ENCODE measurements around the gene SMIM13.

Gene SMIM13

DNA sequence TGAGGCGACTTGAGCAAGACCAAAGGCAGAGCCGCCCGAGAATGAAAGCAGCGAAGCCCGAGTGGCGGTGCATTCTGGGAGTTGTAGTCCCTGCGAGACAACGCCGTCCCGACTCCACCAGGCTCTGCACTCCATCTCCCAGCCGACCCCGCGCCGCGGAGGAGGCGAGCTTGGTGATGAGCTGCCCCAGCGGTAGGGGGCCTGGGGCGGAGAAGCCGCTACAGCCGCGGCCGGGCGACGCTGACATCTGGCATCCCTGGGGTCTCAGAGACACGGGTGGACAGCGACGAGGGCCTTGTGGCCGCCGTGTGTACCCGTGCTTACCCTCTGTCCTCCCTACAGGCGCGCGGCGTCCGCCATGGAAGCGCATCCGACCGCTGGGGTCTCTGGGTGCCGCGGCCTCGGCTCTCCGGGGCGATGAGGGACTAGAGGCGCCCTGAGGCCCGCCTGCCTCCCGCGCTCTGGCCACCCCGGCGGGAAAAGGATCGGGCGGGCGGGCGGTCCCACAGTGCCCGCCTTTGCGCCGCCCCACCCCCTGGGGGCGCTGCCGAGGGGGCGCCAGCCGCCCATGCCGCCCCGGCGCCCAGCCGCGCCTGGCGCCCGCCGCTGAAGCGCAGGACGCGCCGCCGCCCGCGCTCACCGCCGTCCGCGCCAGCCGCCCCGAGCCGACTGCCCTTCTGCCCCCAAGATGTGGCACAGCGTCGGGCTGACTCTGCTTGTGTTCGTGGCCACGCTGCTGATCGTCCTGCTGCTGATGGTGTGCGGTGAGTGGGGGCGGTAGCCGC is at the start of gene SMIM13:
Gene SMIM13, plus strand, starts transcription at position 209 of the 785 bp plus-strand sequence. Its CDS starts 480 bp downstream, at position 689.
- peak; percentile 94 for DNase-seq (ENCODE audit: low spot score)

DNA sequence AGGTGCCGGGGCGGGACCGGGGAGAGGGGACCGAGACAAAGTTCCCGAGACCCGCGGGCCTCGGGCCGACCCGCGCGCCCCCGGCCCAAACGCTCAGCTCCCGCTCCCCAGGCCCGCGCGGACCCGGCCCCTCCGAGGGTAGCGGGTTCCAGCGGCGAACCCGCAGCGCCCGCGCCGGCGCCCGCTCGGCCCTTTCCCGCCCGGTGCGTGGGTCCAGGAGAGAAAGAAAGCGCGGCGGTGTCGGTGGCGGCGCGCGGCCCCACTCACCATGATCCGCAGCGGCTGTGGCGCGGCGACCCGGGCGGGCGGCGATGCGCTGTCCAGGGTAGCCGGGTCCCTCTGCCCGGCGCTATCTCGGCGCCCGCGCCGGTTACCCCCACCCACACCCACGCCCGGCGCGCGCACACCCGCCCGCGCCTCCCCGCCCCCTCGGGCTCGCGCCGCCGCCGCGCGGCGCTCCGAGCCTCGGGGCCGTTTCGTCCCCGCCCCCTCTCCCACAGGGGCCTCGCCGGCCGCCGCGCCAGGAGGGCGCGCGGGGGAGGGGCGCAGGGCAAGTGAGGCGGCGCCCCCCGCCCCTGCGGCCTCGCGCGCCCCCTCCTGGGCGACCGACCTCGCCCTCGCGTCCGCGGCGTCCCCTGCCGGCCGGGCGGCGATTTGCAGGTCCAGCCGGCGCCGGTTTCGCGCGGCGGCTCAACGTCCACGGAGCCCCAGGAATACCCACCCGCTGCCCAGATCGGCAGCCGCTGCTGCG is 49.5 kb upstream of the SMIM13 start, which contains the start of gene ELOVL2:
Gene ELOVL2, minus strand, starts transcription at position 345 of the 751 bp plus-strand sequence. Its CDS starts 75 bp downstream, at position 270.
- no peak for DNase-seq (ENCODE audit: low spot score)

DNA sequence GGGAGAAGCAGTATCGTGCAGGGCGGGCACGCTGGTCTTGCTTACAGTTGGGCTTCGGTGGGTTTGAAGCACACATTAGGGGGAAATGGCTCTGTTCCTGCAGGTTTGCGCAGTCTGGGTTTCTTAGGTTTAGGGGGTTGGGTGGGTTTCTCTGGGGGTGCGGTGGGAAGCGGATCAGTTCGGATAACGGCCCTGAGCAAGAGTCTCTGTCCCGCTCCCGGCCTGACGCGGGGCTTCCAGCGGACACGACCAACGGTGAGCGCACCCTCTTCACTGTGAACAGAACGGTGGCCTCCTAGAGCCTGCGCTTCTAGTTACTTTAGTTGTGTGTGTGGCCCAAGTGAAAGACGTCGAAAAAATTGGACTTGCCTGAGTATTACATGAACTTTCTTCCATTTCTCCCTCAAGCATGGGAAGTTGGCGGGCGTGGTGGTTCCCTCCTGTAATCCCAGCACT is 48.9 kb upstream of the SMIM13 start:
- no peak for DNase-seq (ENCODE audit: low spot score)

DNA sequence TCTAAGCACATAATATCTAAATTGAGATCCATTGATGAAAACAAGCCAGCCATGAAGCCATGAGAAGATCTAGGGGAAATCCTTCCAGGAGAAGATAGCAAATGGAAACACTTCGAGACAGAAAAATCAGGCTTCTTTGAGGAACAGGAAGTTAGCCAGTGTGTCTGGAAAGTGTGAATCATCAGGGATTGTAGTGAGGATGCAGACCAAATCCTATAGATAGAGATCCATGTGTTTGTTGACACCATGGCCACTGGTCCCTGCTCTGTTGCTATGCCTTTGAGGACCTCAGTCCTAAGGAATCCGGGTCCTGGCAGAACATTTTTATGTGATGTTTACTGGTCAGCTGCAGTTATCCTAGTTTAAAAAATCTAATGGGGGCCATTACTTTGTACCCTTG is 42.9 kb upstream of the SMIM13 start:
- no peak for DNase-seq (ENCODE audit: low spot score)

DNA sequence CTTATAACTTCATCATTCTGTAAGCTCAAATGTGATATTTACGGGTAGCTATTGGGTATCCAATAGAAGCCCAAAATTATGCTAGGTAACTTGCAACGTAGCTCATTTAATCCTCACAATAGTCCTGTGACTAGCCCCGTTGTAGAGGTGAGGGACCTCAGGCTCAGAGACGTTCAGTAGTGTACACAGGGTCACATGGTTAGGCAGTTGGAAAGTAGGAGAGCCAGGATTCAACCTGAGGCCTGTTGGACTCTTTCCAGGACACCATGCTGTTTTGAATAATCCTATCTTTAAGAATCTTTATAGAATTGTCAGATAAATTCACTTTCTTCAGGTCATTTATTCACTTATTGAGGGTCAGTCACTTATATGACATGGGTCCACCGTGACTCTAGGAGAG is 40.3 kb upstream of the SMIM13 start:
- DNase-seq (ENCODE audit: low spot score): no peak

DNA sequence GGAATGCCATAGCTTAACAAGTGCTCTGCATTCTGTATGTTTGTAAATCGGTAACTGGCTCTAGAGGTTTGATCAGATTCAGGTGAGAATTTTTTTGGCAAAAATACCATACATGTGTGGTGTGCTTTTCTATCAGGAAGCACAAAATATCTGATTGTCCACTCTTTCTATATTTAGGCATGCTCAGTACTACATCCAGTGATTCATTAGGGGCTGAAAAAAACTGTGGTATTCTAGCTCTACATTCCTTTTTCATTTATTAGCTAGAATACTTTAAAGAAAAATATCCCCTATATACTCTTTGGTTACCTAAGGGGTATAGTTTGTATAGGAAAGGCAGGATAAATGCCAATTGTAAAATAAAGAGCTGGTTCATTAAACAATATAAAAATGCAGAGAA is 38.9 kb upstream of the SMIM13 start:
- DNase-seq (ENCODE audit: low spot score): no peak

DNA sequence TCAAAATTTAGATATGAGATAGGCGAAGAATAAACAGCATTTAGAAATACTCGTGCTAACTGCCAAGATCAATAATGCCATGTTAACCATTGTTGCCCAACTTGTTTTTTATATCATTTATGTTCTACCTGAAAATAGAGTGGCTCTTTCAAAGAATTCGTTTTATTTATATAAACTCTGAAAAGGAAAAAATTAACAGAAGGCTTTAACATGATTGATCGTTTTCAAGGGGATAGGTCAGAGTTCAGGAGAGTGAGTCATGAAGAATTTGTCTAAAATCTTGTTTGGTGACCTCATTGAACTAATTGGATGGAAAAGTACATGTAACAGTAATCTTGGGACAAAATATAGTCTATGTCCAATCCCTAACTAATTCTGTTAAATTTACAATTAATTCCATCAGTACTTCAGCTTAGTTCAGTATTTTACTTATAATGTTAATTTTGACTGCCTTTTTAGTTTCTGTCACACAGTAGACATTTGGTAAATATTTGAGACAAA is 38.5 kb upstream of the SMIM13 start:
- no peak for DNase-seq (ENCODE audit: low spot score)

DNA sequence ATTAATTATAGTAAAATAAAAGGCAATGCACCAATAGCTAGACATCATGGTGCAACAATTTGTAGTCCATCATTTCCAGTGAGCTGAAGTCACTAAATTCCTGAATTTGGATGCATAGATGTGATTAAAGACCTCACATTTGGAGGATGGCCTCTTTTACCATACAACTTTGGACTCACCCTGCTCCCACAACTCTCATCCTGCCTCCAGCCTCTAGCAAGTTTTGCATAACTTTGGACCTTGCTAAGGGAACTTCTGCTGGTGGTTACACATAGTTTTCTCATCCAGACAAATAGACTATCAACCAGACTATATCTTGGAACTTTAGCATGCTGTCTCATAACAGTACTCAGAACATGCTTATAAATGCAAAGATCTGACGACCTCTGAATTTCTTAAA is 36.8 kb upstream of the SMIM13 start:
- no peak for DNase-seq (ENCODE audit: low spot score)

DNA sequence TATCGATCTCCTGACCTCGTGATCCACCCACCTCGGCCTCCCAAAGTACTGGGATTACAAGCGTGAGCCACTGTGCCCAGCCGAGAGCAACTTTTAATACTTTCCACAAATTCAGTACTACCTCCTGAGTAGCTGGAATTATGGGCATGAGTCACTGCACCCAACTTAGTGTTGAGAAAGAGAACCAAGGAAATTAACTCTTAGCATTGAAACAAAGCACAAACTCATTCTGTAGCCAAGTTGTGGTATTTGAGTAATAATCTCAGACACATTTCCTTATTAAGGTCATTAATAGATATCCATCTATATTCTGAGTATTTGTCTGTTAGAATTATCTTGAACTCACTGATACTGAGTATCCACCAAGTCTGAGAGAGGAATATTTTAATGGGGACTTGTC is 35.2 kb upstream of the SMIM13 start:
- DNase-seq (ENCODE audit: low spot score): no peak

DNA sequence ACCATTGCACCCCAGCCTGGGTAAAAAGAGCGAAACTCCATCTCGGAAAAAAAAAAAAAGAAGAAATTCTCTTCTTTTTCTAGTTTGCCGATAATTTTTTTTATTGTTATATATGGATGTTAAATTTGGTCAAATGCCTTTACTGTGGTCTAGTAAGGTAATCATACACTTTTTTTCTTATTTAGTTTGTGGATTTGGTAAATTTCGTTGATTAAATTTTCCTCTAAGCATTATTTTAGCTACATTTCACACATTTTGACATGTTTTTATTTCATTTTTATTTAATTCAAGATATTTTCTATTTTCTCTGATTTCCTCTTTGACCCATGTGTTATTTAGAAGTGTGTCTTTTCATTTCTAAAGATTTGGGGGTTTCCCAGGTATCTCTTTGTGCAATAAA is 31.6 kb upstream of the SMIM13 start:
- DNase-seq (ENCODE audit: low spot score): no peak

DNA sequence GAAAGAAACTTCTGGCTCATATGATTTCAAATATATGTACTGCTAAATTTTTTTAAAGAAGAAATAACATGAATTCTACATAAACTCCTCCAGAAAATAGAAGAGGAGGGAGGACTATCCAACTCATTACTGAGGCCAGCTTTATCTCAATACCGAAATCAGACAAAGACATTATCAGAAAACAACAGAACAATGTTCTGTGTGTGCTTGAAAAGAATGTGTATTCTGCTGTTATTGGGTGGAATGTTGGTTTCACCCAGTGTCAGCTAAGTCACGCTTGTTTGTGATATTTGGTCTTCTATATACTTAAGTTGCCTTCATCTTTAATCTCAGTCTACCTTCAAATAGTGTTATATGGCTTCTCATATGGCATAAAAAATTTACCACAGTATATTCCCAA is 30.9 kb upstream of the SMIM13 start:
- DNase-seq (ENCODE audit: low spot score): no peak

DNA sequence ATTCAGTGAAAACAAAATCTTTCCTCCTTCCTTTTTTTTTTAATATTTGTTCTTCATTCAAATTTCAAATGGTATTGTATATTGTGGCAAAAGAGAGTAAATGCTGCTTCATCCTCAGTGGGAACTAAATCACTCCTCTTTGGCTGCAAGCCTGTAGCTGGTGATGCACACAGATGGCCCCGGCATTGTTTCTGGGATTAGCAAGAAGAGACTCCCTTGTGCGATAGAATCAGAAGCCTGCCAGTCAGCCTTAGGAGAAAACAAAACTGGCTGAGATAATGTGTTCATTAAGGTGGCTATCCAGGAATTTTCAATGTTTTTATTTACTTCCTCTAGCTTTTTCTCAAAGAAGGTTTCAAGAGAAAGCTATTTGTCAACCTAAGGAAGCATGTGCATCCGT is 28.8 kb upstream of the SMIM13 start:
- no peak for DNase-seq (ENCODE audit: low spot score)

DNA sequence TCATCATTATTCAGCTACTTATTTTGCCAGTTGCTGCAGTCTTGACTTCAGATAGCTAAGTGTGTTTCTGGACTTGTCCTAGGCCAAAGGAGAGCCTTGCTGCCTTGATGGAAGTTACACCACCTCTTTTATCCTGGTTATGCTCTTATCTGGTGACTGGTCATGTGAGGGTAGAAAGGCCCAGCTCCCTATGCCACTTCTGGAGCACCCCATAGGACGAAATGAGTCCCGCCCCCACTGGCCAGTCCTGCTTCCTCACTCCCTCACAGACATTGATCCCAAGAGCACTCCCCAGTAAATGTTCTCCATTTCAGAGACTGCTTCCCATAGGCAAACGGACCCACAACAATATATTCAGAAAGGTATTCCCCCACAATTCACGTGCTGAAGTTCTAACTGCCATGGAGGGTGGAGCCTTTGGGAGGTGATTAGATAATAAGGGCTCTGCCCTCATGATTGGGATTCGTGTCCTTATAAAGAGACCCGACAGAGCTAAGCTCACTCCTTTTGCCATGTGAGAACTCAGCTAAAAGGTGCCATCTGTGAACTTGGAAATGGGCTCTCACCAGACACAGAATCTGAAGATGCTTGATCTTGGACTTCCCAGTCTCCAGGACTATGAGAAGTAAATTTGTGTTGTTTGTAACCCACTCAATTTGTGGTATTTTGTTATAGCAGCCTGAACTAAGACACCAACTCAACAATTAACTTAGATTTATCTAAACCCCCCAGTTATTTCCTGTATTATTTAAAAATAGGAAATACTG is 28.0 kb upstream of the SMIM13 start:
- no peak for DNase-seq (ENCODE audit: low spot score)

DNA sequence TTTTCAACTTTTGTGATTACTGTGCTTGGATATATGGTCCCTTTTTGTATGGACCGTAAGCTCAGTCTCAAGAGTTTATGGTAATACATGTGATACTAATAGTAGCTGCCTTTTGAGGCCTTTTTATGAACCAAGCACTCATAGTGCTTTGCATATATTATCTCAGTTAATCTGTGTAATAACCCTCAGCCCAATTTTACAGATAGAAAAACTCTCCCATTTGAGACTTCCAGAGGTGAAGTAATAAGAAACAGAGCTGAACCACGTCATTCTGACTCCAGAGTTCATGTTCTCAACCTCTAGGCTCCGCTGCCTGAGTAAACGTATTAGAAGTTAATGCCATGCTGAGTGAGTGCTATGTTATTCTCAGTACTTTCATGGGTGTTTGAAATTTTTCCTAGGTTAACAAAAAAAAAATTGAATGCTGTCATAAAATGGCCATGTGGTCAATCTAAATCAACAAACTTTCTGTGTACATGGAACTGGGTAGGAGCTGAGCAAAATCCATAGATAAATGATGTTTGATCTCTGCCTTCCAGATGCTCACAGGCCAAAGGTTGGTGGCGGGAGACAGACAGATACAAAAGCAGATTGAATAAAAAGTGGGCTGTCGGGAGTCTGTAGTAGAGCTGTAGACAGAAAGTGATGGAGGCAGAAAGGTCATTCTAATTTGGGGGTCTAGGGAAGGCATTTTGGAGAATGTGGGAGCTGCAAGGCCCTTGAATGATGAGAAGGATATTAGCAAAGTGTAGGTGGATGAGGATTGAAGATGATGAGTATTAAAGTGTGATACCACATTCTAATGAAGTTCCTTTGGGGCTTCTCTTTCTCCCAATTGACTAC is 26.9 kb upstream of the SMIM13 start:
- DNase-seq (ENCODE audit: low spot score): no peak

DNA sequence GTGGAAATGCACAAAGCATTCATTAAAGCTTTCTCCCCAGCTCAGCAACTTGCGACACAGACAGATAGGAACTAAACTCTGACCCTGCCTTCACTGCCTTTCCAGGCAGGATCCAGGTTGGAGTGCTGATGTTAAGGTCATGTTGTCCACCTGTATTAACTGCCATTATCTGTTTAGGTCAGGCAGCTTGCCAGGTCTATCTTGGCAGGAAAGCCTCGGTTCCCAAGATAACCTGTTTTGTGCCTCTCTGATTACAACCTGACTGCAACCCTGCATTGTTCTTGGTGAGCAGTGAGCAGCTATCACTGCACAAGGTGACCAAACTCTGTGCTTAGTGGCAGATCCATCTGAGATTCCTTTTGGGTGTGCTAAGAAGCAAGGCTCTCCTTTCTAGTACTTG is 26.3 kb upstream of the SMIM13 start:
- no peak for DNase-seq (ENCODE audit: low spot score)

DNA sequence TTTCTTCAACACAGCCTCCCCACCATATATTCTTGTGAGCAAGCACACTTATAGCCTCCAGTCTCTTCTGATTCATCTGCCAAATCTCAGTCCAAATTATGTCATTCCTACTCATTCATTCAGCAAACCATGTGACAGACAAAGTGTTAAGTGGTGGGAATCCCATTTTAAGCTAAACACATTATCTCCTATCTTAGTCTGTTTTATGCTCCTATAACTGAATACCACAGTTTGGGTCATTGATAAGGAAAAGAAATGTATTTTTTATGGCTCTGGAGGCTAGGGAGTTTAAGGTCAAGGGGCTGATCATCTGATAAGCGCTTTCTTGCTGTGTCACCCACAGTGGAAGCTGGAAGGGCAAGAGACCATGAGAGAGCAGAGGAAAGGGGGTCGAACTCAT is 23.9 kb upstream of the SMIM13 start:
- no peak for DNase-seq (ENCODE audit: low spot score)

DNA sequence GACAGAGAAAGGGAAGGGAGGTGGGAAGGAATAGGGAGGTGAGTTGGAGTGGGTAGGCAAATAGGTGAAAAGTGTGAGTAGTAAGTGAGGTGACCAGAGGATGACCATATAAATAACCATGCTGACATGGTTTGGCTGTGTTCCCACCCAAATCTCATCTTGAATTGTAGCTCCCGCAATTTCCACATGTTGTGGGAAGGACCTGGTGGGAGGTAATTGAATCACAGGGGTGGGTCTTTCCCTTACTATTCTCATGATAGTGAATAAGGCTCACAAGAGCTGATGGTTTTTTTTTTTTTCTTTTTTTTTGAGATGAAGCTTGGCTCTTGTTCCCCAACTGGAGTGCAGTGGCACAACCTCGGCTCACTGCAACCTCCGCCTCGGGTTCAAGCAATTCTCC is 21.5 kb upstream of the SMIM13 start:
- DNase-seq (ENCODE audit: low spot score): no peak

DNA sequence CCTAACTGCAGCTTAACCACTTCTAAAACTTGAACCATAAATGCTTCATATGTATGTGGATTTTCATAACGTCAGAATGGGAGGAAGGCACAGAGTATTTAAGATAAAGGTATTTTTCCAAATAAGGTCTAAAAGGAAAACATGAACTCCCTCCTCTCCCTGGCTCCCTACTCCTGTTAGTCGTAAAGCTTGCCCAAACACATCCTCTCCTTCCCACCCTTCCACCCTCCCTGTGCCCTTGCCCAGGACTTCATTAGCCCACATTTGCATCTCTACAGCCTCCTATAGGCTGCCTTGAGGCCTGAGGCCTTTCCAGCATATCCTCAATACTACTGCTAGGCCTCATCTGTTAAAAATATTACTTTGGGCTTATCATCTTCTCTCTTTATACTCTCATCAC is 17.1 kb upstream of the SMIM13 start:
- no peak for DNase-seq (ENCODE audit: low spot score)

DNA sequence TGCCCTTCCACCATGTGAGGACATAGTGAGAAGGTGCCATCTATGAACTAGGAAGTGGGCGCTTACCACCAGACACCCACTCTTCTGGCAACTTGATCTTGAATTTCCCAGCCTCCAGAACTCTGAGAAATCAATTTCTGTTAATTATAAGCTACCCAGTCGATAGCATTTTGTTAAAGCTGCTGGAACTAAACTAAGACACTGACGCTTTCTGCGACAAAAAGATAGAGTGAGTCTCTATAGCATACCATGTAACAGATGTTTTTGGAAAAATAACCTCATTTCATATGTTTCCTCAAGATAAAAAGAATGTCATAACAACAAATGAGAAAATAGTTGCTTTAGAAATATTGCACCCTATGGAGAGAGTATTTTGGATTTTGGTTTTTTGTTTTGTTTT is 15.4 kb upstream of the SMIM13 start:
- DNase-seq (ENCODE audit: low spot score): no peak

DNA sequence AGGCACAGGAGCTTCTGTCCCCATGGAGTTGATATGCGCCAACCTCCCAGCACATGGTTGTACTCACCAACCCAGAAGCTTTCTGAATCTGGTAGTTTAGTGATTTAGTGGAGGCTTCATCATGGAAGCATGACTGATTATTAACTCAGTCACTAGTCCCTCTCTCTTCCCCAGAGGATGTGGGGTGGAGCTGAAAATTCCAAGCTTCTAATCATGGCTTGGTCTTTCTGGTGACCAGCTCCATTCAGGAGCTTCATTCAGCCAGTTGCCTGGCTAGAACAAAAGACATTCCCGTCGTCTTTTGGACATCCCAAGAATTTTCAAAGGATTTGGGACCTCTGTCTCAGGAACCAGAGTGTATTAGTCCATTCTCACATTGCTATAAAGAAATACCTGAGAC is 13.3 kb upstream of the SMIM13 start:
- no peak for DNase-seq (ENCODE audit: low spot score)

DNA sequence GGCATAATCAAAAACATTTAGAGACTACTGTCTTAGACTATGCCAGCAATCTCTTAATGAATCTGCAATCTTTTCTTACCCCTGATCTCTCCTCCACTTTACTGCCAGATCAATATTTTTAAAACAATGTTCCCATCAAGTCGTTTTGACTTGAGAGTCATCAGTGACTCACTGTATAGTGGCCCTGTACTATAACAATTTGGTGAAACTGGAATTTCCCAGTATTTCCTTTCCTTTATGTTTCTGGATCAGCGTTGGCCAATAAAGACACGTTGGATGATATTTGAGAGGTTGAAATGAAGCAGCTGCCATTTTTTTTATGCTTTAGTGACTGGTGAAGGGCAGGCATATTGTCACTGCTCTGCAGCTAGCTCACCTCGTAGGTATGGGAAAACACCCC is 10.1 kb upstream of the SMIM13 start:
- no peak for DNase-seq (ENCODE audit: low spot score)

DNA sequence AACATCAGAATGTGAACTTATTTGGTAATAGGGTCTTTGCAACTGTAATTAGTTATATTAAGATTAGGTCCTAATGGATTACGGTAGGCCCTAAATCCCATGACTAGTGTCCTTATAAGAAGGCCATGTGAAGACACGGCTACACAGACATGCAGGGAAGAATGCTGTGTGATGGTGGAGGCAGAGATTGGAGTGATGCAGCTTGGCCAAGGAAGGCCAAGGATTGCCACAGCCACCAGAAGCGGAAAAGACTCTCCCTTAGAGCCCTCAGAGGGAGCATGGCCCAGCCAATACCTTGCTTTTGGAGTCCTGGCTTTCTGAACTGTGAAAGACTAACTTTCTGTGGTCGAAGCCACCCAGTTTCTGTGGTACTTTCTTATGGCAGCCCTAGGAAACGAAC is 9.7 kb upstream of the SMIM13 start:
- DNase-seq (ENCODE audit: low spot score): no peak
